GM12878 (cell line): ENCODE measurements around the gene NCS1. TPM values are rescaled to one million over a fixed set of nuclear protein-coding genes. Genes with fewer than 3 reads are reported as not detected.

ENCODE experiments used
- ATAC-seq: fragments of 200-7000 bp; cut with Tn5 transposase; 3 replicates; pipeline ENCODE4 v1.9.1; 2020; ENCODE audit warnings: mild to moderate bottlenecking, moderate library complexity
- BruUV-seq: library from RNA; stranded (reverse); fragments of 400-500 nt; replicated peaks from 2 replicates; lab custom pipeline; 2021; lab: Mats Ljungman, UMichigan
- CTCF ChIA-PET: fragments of 300-600 bp; sonication (Branson Sonifier 250); formaldehyde crosslinking; extraction: SDS; loops from one replicate; lab custom pipeline; 2021; ENCODE audit warnings: inconsistent platforms; lab: Yijun Ruan, JAX
- POLR2A ChIA-PET: fragments of 350-600 bp; formaldehyde crosslinking; extraction: SDS; loops from one replicate; lab custom pipeline; 2021; ENCODE audit warnings: inconsistent platforms; lab: Charles Lee
- RAD21 ChIA-PET: fragments of 300-600 bp; sonication (Branson Sonifier 250); formaldehyde crosslinking; loops from one replicate; lab custom pipeline; 2023; ENCODE audit warnings: antibody characterized with exemption; ENCODE audit not compliant: unreplicated experiment; lab: Charles Lee
- SMC1A ChIA-PET: fragments of 300-600 bp; sonication (Branson Sonifier 250); formaldehyde crosslinking; loops from one replicate; lab custom pipeline; 2023; ENCODE audit not compliant: unreplicated experiment, uncharacterized antibody; lab: Charles Lee
- DNase-seq: peaks from one replicate; pipeline ENCODE4 v3.0.0-alpha.2; 2011; ENCODE audit warnings: low read depth, low spot score
- FAIRE-seq: peaks from 3 replicates; lab custom pipeline; 2011; peaks lifted over from hg19 to GRCh38; lab: Jason Lieb, UNC
- H2AFZ ChIP-seq: 2 replicates; pipeline ENCODE4 v1.6.0; 2011; ENCODE audit warnings: low read depth, low read length, control low read depth; ENCODE audit not compliant: control insufficient read depth
- H3K27ac ChIP-seq: 2 replicates; pipeline ENCODE4 v1.5.1; 2011; ENCODE audit warnings: control low read depth; ENCODE audit not compliant: control insufficient read depth, insufficient read depth
- H3K27me3 ChIP-seq, 2 experiments: replicated peaks in 1 of 2; 2 replicates each; pipeline versions ENCODE4 v1.6.0 to v1.6.1; 2011; ENCODE audit warnings: low read length in 1 of 2; ENCODE audit not compliant: control insufficient read depth in 2 of 2, insufficient read depth in 2 of 2
- H3K36me3 ChIP-seq, 2 experiments: 2 replicates each; pipeline ENCODE4 v1.5.1; 2011; ENCODE audit warnings: low read length in 1 of 2; ENCODE audit not compliant: control insufficient read depth in 2 of 2, insufficient read depth in 2 of 2
- H3K4me1 ChIP-seq: 2 replicates; pipeline ENCODE4 v1.6.1; 2011; ENCODE audit warnings: mild to moderate bottlenecking, low read length, moderate library complexity, mixed read lengths; ENCODE audit not compliant: control insufficient read depth, insufficient read depth
- H3K4me2 ChIP-seq: 2 replicates; pipeline ENCODE4 v1.6.0; 2011; ENCODE audit warnings: control low read depth; ENCODE audit not compliant: control insufficient read depth, insufficient read depth
- H3K4me3 ChIP-seq: fragments of 200-600 bp; sonication (generic); 2 replicates; pipeline ENCODE4 v1.5.1; 2016
- H3K79me2 ChIP-seq: 2 replicates; pipeline ENCODE4 v1.6.0; 2011; ENCODE audit warnings: low read length; ENCODE audit not compliant: control insufficient read depth, insufficient read depth
- H3K9ac ChIP-seq: 2 replicates; pipeline ENCODE4 v1.8.0; 2011; ENCODE audit warnings: low read length, control low read depth, mixed read lengths; ENCODE audit not compliant: control insufficient read depth, insufficient read depth
- H3K9me3 ChIP-seq: replicated peaks from 3 replicates; pipeline ENCODE4 v1.5.1; 2011; ENCODE audit warnings: mild to moderate bottlenecking, low read length; ENCODE audit not compliant: control insufficient read depth, insufficient read depth
- H4K20me1 ChIP-seq: 2 replicates; pipeline ENCODE4 v1.6.0; 2011; ENCODE audit not compliant: control insufficient read depth, insufficient read depth
- ATF2 ChIP-seq: IDR thresholded peaks from 2 replicates; pipeline ENCODE4 v1.6.1; 2012; ENCODE audit warnings: low read length, inconsistent platforms
- BRCA1 ChIP-seq: IDR thresholded peaks from 2 replicates; pipeline ENCODE4 v1.6.1; 2011; ENCODE audit warnings: low read depth, low read length, improper control_type of control experiment
- EZH2 ChIP-seq: IDR thresholded peaks from 2 replicates; pipeline ENCODE4 v1.6.1; 2012; ENCODE audit warnings: low read depth, mild to moderate bottlenecking, control low read depth, inconsistent platforms, low read length, borderline replicate concordance; ENCODE audit not compliant: control insufficient read depth
- NR2F1 ChIP-seq: fragments of 450-650 bp; conservative IDR thresholded peaks from 2 replicates; pipeline ENCODE4 v1.6.1; 2017; ENCODE audit warnings: mild to moderate bottlenecking
- ZNF24 ChIP-seq: fragments of 450-650 bp; IDR thresholded peaks from 2 replicates; pipeline ENCODE4 v1.6.1; 2017; ENCODE audit warnings: antibody characterized with exemption, mild to moderate bottlenecking
- WGBS: methylation state at CpG from one replicate; pipeline ENCODE4 v1.1.6; 2016; ENCODE audit warnings: low lambda C conversion rate; ENCODE audit not compliant: insufficient replicate concordance, insufficient coverage; ENCODE audit errors: missing lambda C conversion rate; 5-methylcytosine and 5-hydroxymethylcytosine counted together
- in situ Hi-C: fragments of 300-500 bp; cut with MboI; formaldehyde crosslinking; loops from 9 replicates; pipeline ENCODE4 v1.14.3; 2018; ENCODE audit warnings: mixed read lengths
- intact Hi-C: fragments of 100-400 bp; cut with micrococcal nuclease; formaldehyde crosslinking; loops from one replicate; pipeline ENCODE4 v1.14.2; 2022; ENCODE audit not compliant: unreplicated experiment
- polyA plus RNA-seq, 11 experiments: library from polyadenylated mRNA; depleted of rRNA in 4 of 11; unstranded in 6 of 11; stranded (reverse) in 5 of 11; fragments of >200 nt; fragmentation: Nextera tagmentation in 4 of 11; fragmentation: Illumina TruSeq in 1 of 11; extraction: Ambion mirVana in 4 of 11; extraction: Trizol in 1 of 11; gene quantifications; 1 replicate in 1 of 11; 2 replicates in 10 of 11; pipeline versions ENCODE4 v1.2.1 to v1.2.3, GENCODE V29; 2011 to 2016; ENCODE audit warnings: inconsistent platforms in 2 of 11, missing spikeins in 2 of 11, low read depth in 1 of 11
- total RNA-seq, 4 experiments: library from RNA; depleted of rRNA in 3 of 4; stranded (reverse); fragments of >200 nt in 3 of 4; fragmentation: Illumina TruSeq in 1 of 4; extraction: Trizol in 1 of 4; gene quantifications; 2 replicates each; pipeline versions ENCODE4 v1.2.1 to v1.2.3, GENCODE V29; 2013 to 2021
- TF ChIP-seq, protein P1 (sequence below): IDR thresholded peaks from 2 replicates; pipeline ENCODE4 v1.6.1; 2012; ENCODE audit warnings: low read depth, low read length, improper control_type of control experiment
- TF ChIP-seq, protein P2 (sequence below): fragments of 450-650 bp; IDR thresholded peaks from 2 replicates; pipeline ENCODE4 v1.6.1; 2017; ENCODE audit warnings: mild to moderate bottlenecking, moderate library complexity
- TF ChIP-seq, protein P3 (sequence below): fragments of 450-650 bp; IDR thresholded peaks from 2 replicates; pipeline ENCODE4 v1.6.1; 2017; ENCODE audit warnings: mild to moderate bottlenecking, low read depth, inconsistent platforms; ENCODE audit not compliant: poor library complexity, severe bottlenecking

Gene NCS1
- total and polyA plus RNA-seq, 10 of the 15 experiments (the other 5 are each of a cell fraction or from before 2014, with no cell fraction given): 0.04 to 0.22 (median 0.06) TPM; not detected in 4

- Histone ChIP-seq H3K4me3 (no peak overlapping the region), H3K9ac (no peak overlapping the region), H3K4me1 (no peaks in the 10 kb centered on the region), H3K27ac (no peak overlapping the region), H3K79me2 (no peaks in the 10 kb centered on the region), H3K9me3 (no peaks in the 10 kb centered on the region), H3K27me3 (no peaks in the 10 kb centered on the region), H3K36me3 (no peaks in the 10 kb centered on the region), H4K20me1 (no peaks in the 10 kb centered on the region), H3K4me2 (no peak overlapping the region), H2AFZ (no peak overlapping the region)
- RAD21 ChIA-PET: no interaction called here
- CTCF ChIA-PET: no interaction called here
- 17% methylated on average over 7 of the region's 9 CpGs for WGBS
- in situ Hi-C loops (no loop called here), intact Hi-C loops (no loop called here)
- BruUV-seq: no TSS peak
- TF ChIP-seq BRCA1 (no peak), NR2F1 (no peak), ZNF24 (no peak), ATF2 (no peak), EZH2 (no peak)
- TF ChIP-seq, protein P1, sequence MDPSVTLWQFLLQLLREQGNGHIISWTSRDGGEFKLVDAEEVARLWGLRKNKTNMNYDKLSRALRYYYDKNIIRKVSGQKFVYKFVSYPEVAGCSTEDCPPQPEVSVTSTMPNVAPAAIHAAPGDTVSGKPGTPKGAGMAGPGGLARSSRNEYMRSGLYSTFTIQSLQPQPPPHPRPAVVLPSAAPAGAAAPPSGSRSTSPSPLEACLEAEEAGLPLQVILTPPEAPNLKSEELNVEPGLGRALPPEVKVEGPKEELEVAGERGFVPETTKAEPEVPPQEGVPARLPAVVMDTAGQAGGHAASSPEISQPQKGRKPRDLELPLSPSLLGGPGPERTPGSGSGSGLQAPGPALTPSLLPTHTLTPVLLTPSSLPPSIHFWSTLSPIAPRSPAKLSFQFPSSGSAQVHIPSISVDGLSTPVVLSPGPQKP: no peak
- TF ChIP-seq, protein P2, sequence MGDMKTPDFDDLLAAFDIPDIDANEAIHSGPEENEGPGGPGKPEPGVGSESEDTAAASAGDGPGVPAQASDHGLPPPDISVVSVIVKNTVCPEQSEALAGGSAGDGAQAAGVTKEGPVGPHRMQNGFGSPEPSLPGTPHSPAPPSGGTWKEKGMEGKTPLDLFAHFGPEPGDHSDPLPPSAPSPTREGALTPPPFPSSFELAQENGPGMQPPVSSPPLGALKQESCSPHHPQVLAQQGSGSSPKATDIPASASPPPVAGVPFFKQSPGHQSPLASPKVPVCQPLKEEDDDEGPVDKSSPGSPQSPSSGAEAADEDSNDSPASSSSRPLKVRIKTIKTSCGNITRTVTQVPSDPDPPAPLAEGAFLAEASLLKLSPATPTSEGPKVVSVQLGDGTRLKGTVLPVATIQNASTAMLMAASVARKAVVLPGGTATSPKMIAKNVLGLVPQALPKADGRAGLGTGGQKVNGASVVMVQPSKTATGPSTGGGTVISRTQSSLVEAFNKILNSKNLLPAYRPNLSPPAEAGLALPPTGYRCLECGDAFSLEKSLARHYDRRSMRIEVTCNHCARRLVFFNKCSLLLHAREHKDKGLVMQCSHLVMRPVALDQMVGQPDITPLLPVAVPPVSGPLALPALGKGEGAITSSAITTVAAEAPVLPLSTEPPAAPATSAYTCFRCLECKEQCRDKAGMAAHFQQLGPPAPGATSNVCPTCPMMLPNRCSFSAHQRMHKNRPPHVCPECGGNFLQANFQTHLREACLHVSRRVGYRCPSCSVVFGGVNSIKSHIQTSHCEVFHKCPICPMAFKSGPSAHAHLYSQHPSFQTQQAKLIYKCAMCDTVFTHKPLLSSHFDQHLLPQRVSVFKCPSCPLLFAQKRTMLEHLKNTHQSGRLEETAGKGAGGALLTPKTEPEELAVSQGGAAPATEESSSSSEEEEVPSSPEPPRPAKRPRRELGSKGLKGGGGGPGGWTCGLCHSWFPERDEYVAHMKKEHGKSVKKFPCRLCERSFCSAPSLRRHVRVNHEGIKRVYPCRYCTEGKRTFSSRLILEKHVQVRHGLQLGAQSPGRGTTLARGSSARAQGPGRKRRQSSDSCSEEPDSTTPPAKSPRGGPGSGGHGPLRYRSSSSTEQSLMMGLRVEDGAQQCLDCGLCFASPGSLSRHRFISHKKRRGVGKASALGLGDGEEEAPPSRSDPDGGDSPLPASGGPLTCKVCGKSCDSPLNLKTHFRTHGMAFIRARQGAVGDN: no peak
- TF ChIP-seq, protein P3, sequence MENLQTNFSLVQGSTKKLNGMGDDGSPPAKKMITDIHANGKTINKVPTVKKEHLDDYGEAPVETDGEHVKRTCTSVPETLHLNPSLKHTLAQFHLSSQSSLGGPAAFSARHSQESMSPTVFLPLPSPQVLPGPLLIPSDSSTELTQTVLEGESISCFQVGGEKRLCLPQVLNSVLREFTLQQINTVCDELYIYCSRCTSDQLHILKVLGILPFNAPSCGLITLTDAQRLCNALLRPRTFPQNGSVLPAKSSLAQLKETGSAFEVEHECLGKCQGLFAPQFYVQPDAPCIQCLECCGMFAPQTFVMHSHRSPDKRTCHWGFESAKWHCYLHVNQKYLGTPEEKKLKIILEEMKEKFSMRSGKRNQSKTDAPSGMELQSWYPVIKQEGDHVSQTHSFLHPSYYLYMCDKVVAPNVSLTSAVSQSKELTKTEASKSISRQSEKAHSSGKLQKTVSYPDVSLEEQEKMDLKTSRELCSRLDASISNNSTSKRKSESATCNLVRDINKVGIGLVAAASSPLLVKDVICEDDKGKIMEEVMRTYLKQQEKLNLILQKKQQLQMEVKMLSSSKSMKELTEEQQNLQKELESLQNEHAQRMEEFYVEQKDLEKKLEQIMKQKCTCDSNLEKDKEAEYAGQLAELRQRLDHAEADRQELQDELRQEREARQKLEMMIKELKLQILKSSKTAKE: no peak
- POLR2A ChIA-PET: no interaction called here
- no peak for DNase-seq
- ATAC-seq: no peak
- SMC1A ChIA-PET: interaction anchor here (0.7 kb wide), 1 partner anchor 11 kb away, joined by 3 read pairs; no protein-coding TSS in a partner anchor
- FAIRE-seq: no peak
Observed at GRCh38 chr9:130220352-130220751, 48.1 kb downstream of the NCS1 start.
